ENCODE measurements around the gene KDF1.

The KDF1 gene, protein sequence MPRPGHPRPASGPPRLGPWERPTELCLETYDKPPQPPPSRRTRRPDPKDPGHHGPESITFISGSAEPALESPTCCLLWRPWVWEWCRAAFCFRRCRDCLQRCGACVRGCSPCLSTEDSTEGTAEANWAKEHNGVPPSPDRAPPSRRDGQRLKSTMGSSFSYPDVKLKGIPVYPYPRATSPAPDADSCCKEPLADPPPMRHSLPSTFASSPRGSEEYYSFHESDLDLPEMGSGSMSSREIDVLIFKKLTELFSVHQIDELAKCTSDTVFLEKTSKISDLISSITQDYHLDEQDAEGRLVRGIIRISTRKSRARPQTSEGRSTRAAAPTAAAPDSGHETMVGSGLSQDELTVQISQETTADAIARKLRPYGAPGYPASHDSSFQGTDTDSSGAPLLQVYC

DNA sequence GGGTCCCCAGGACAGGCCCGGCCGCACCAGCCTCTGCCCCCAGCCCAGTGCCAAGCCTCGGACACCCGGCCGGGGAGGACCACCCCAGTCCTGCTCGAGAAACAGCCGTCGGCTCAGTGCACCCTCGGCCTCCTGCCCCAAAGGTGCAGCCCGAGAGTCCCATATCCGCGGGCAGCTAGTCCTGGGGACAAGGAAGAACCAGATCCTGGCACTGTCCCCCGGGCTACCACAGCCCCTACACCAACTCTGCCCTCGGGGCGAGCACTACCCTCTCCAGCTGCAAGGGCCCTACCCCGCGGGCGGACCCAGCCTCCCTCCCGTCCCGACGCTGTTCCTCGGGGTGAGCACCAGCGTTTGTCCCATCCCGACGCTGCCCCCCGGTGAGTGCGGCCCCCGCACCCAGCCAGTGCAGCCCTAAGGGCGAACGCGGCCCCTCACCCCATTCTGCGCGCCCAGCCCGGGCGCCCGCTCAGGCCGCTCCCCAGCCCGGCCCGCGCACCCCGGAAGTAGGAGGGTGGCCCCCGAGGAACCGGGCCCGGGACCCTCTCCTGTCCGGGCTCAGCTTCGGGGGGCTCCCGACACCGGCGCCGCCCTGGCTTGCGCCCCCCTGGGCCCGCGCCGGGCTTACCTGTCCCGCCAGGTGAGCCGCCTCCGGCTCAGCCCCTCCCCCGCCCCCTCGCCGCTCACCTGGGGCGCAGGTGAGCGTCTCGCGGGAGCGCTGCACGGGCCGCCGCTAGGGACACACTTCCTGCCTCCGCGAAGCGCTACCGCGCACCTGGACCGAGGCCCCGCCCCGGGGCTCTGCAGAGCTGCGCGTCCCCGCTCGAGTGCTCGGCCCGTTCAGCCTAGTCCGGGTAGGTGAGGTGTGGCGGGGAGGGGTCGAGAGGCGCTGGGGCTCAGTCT lies at the start of gene KDF1:
Gene KDF1 (minus strand): TSS at position 747 of the 903 bp plus-strand sequence. CDS start 8,088 bp downstream, outside the sequence.
- TF ChIP-seq ZFX (IDR thresholded peaks at IDR 0.05), result peak; percentile 92
- TF ChIP-seq, protein P1, sequence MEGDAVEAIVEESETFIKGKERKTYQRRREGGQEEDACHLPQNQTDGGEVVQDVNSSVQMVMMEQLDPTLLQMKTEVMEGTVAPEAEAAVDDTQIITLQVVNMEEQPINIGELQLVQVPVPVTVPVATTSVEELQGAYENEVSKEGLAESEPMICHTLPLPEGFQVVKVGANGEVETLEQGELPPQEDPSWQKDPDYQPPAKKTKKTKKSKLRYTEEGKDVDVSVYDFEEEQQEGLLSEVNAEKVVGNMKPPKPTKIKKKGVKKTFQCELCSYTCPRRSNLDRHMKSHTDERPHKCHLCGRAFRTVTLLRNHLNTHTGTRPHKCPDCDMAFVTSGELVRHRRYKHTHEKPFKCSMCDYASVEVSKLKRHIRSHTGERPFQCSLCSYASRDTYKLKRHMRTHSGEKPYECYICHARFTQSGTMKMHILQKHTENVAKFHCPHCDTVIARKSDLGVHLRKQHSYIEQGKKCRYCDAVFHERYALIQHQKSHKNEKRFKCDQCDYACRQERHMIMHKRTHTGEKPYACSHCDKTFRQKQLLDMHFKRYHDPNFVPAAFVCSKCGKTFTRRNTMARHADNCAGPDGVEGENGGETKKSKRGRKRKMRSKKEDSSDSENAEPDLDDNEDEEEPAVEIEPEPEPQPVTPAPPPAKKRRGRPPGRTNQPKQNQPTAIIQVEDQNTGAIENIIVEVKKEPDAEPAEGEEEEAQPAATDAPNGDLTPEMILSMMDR (conservative IDR thresholded peaks at IDR 0.05), result no peak; the same call in 1 of the 2 replicates
- H3K27ac ChIP-seq, result peak within 1 kb of the TSS; percentile 96

DNA sequence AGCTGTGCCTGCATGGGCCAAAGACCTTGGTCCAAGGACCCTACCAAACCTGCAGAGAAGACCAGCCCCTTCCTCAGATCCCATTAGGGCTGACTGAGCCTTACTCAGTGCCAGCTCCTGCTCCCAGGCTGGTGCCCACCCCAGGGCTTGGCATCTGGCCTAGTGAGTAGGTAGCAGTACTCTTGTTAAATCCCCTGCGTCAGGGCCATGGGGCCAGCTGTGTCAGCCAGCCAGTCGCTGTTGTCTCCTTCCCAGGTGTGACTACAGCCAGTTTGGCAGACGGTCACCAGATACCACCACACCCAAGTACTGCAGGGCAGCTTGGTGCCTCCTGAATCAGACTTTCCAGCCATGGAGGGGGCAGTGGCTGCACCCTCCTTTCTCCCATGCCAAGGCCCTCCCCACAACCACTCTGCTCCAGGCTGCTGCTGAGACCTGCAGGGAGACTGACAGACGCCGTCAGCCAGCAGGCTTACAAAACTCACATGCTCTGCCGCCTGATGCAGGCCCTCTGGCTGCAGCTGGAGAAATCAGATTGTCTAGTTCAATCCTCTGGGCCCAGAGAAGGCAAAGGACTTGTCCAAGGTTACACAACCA lies 49.4 kb upstream of the KDF1 start:
- TF ChIP-seq, protein P1 (conservative IDR thresholded peaks at IDR 0.05), result no peak
- no peak for TF ChIP-seq ZFX (IDR thresholded peaks at IDR 0.05)
- H3K27ac ChIP-seq, result peak overlapping the region; percentile 50

DNA sequence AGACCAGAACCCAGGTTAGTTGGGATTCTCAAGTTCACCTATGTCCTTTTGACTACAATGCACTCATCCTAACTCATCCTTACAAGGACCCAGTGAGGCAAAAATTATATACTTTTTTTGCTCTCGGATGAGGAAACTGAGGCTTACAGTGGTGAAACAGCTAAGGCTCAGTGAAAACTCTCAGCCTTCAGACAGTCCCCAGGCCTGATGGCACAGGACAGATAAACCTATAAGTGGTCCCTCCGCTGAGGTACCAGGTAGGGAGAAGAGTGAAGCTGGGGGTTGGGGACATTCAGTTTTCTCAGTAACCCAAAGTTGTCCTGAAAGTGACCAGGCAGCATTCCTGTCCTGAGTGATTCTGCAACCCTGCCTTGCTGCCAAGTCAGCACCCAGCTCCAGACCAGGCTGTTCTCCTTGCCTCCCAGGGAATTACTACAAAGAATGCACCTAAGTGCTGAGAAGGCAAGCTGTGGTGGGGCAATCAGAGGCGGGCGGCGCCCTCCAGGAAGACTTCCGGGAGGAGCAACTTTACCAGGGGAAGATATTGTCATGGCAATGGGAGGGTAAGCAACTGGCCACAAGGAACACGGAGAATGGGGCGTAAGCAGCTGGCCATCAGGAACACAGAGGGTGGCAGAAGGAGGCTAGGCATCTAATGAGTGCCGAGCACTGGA lies 47.8 kb upstream of the KDF1 start:
- peak overlapping the region; percentile 50 for H3K27ac ChIP-seq
- TF ChIP-seq, protein P1 (conservative IDR thresholded peaks at IDR 0.05), result no peak
- TF ChIP-seq ZFX (IDR thresholded peaks at IDR 0.05), result no peak

DNA sequence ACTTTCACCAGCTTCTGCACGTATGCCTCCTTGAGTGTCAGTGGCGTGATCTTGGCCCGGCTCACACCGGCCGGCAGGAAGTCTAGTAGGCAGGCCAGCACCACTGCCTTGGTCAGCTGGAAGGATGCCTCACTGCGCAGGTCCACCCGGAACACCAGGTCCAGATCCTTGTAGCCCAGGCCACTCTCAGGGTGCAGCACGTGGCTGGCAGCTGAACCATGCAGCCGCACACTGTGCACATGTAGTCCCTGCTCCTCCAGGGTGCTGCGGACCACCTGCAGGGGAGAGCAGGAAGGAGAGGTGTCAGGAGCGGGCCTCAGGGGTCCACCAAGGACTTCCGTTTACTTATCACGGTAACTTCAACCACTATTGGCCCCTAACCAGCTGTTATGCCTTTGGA lies 46.4 kb upstream of the KDF1 start:
- no peak for TF ChIP-seq ZFX (IDR thresholded peaks at IDR 0.05)
- TF ChIP-seq, protein P1 (conservative IDR thresholded peaks at IDR 0.05), result no peak
- no peak overlapping the region for H3K27ac ChIP-seq

DNA sequence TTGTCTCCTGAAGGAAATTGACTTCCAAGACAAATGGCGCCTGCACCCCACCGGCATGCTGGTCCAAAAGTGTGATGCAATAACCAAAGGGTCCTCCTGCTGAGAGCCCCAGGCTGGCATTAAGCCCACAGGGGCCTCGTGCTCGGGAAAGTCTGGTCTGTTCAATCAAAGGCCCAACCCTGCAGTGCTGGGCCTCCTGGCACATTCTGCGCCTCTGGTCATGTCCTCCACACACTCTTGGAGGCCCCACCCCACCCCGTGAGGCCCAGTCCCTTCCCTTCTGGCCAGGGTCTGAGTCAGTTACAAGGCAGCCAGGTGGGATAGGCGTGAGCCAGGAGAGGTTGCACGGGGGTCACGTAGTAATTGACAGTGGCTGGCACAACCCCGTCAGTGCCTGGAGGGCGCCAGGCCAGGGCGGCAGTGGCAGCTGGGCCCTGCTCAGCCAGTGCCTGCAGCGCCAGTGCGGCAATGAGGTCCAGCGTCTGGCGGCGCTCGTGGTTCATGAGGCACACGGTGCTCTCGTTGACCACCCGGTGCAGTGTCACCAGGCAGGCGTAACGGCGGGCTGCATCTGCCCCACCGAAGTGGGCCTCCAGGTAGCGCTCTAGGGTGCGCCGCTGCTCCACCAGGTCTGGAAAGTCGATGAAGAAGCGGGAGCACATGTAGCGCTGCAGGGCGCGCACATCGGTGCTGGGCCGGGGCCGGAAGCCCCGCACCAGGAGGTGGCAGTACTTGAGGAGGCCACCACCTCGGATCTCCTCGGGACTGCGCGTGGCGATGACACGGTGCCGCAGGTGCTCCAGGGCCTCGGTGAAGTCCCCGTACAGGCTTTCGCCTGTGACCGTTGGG lies 45.6 kb upstream of the KDF1 start:
- H3K27ac ChIP-seq, result no peak overlapping the region
- TF ChIP-seq ZFX (IDR thresholded peaks at IDR 0.05), result no peak
- TF ChIP-seq, protein P1 (conservative IDR thresholded peaks at IDR 0.05), result no peak

DNA sequence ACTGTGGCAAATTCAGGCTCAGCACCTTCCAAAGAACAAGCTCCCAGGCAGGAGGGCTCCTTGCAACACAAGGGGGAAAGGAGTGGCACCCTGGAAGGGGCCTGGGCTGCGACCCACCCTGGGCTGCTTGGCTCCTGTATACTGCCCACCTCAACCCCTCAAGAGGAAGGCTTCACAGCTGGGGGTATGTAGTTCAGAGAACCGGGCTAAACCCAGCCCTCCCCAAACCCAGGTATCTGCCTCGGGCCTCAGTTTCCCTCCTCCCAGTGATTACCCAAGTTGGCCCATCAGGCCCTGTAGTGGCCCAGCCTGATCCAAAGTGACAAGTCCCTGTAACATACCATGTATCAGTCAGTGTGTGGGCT lies 44.9 kb upstream of the KDF1 start:
- TF ChIP-seq, protein P1 (conservative IDR thresholded peaks at IDR 0.05), result no peak
- TF ChIP-seq ZFX (IDR thresholded peaks at IDR 0.05), result no peak
- H3K27ac ChIP-seq, result no peak overlapping the region
